HG03064 (cell line): ENCODE results near the gene GALNT17.
"Not testable (repeated sequence)": the region's sequence is repeated elsewhere in the genome, so short reads cannot be mapped to it uniquely, and the experiment has no call there.

Experiments
- ATAC-seq: cut with Tn5 transposase; IDR thresholded peaks from one replicate; pipeline ENCODE4 v1.9.1; 2021; ENCODE audit warnings: low read depth; ENCODE audit not compliant: unreplicated experiment

Gene GALNT17

DNA sequence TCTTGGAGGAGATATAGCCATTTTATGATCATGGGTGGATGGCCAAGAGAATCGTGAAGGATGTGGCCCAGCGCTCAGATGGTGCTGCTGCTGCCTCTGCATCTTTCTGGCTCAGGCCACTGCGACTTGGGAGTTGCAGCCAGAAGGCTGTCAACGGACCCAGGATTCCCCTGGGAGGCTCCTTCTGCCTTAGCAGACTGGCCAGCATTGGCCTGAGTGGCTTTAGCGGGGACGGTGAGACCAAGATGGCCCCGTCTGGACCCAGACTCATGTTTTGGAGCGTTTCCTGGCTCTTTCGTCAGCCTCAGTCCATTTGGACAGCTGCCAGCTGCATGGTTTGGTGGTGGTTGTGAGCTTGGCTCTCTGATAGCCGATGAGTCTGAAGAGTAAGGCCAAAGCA lies 97.2 kb downstream of the GALNT17 start:
- ATAC-seq: no peak

DNA sequence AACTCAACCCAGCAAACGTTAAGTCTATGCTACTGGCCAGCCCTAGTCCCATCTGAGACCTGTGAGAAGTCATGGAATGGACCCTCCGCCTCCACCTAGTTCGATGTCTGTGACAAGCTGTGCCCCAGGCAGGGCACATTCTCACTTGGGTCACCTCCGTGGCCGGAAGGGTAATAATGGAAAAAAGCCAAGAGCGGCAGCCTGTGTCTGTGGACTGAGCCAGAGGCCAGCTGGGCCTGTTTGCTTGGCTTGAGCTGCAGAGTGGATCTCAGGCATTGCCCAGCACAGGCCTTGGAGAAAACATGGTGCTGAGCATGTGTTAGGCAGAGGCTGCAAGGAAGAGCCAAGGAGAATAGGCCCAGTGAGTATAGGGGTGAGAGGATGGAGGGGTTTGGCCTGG lies 97.8 kb downstream of the GALNT17 start:
- no peak for ATAC-seq

DNA sequence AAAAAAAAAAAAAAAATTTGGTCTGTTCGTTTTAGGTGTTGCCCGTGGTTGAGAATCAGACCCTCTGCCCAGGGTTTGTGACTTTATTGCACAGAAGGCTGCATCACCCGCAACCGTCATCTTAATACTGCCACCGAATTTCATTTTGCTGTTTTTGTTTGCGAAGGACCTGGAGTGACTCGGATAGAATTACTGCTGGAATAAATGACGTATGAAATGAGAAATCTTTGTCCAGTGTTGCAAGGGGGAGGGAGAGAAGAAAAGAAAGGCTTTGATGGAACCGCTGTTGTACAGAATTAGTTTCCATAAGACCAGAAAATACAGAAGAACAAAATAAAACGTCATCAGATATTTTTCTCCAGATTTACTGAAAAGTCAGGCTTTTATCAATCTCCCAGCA lies 103.3 kb downstream of the GALNT17 start:
- ATAC-seq: no peak

DNA sequence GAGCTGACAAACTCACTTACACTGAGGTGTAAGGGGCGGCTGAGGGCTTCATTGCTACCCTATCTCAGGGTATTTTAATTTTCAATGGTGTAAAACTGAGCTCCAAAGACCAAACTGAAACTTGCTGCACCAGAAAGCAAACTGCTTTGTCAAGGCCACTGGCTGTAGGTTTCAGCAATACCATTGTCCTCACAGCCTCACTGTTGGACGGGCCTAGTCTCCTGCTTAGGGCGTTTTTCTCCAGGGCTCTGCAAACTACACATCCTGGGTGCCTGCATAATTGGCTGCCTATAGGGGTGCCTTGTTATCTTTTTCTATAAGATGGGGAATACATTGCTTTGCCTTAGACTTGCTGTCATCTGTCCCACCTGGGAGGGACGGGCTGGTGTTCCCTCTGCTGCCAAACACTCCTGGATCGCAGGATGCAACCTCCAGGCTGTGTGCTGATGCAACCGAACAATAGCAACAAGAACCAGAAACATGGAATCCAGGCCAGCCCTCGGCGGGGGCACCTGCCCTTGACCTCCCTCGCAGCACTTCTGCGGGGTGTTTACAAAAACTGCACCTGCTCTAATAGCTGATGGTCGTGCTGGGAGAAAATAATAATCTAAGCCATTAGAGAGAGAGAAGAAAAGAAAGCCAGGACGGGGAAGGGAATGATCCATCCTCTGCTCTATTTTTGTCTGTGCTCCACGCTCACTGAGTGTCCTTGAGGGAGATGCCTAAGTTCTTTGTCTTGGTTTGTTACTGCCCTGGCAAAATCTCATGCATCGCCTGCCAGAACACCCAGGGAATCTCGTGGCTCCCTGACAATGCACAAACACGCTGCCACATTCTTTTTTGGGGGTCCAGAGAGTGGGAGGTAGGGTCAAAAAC lies 104.5 kb downstream of the GALNT17 start:
- no peak for ATAC-seq

DNA sequence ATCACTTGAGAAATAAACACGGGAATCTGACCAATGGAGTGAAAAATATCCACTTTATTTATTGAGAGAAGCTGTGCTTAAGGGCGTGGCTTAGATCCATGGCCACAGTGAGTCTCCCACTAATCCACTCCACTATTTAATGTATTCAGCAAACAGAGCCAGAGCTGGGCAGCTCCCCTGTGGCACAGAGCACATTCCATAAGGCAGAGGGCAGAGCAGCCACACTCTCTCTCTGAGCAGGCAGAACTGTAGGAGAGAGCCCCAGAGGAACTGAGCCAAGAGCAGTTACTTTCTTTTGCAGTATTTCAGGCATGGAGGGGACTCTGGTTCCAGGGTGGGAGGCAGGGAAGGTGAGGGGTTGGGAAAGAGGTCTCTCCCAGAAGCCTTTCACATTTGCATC lies 106.0 kb downstream of the GALNT17 start:
- ATAC-seq: no peak

DNA sequence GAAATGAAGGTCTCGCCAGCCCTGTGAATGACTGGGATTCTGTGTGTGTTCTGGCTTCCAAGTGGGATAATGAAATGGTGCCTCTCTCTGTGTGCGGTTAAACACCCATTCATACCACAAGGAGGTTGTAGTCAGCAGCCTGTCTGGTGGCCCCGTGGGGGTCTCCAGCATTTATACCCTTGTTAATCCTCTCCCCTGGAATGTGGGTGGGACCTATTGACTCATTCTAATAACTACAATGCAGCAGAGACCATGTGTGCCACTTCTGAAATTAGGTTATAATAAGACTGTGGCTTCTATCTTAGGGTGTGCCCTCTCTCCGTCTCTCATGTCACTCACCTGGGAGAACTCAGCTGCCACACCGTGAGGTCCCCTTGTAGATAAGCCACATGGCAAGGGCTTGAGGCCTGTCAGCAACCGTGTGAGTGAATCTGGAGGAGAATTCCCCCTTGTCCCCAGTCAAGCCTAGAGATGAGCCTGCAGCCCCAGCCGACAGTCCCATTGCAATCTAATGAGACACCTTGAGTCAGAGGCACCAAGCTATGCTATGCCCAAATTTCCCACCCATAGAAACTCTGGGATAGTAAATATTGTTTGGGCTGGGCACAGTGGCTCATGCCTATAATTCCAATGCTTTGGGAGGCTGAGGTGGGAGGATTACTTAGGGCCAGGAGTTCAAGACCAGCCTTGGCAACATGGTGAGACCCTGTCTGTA lies 106.8 kb downstream of the GALNT17 start:
- no peak for ATAC-seq

DNA sequence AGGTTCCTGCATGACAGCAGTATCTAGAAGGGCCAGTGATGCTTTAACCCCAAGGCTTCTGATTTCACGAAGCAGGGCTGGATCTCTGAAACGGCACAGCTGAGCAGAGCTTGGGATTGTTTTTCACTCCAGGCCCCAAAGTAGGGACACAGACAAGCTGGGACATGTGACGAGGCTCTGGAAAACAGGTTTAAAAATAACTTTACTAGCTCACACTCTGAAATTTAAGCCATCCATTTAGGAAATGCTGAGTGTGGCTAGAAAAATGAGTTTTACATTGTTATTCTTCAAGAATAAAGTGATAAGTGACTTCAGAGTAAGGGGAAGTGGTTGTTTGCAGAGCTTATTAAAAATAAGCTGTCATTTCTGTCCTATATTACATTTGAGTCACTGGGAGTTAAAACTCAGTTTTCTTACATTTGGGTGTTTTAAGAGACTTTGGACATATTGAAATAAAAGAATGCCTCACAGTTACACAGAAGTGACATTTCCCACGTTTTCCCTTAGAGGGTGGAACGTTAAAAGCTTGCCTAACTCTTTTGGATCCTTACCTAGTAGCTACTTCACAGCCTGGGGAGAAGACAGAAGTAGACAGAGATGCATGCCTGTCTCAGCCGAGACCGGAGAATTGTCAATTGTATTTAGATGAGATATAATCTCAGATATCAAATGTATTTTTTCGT lies 107.8 kb downstream of the GALNT17 start:
- no peak for ATAC-seq

DNA sequence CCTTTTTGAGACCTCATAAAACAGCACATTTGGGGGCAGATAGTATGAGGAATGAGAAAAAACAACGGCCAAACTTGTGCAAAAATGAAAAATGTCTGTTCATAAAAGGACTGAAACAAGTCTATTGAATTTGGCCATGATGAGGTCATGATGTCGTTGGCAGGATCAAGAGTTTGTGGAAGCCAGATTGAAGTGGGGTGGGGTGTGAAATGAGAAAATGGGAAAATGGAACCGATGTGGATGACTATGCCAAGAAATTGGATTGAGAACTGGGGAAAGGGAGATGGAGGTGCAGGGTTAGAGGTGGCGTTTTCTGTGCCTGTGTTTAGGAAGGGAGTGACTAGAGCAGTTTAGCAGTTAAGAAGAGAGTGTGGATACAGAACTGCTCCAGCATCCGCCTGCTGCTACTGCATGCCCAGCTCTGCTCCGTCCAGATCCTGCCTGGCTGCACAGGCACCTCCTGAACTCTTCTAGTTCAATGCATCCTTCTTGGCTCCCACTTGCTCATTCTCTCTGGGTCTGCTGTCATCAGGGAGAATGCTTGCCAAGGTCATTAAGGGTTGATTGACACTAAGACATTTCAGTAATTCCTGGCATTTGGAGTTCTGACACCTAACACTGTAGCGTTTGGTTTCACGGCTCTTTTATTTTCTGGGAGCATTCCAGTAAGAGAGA lies 111.9 kb downstream of the GALNT17 start:
- no peak for ATAC-seq

DNA sequence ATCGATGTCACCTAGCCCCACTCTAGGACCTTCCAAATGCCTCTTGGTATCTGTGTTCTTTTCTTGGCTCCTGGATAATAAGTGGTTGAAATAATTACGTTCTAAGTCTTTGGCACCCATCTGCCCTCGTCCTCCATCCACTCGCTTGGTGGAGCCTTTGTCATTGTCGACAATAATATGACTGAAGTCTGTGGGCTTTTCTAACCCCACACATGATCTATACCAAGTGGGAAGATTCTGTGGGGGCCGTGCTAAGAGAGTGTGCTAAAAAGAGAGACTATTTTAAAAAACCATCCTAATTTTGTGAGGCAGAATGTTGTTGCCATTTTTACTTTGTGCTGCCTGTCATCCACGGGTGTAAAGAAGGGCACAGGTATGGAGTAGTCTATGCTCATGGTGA lies 113.1 kb downstream of the GALNT17 start:
- ATAC-seq: no peak

DNA sequence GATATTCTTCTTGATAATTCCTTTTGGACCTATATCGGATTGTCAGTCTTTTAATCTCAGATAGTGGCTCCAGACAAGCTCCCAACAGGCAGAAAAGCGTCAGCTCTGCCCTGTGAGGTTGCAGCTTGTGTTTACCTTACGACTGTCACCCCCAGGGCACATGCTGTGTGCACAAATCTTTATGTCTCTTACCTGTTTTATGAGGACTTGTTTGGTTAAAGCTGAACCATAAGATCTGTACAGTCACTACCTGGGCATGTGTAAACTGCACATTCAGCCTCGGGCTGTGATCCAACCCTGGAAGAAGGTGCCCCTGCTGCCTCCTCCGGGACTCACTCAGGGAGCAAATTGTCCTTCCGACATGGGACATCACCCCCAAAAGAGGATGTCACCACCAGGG lies 119.8 kb downstream of the GALNT17 start:
- ATAC-seq: no peak

DNA sequence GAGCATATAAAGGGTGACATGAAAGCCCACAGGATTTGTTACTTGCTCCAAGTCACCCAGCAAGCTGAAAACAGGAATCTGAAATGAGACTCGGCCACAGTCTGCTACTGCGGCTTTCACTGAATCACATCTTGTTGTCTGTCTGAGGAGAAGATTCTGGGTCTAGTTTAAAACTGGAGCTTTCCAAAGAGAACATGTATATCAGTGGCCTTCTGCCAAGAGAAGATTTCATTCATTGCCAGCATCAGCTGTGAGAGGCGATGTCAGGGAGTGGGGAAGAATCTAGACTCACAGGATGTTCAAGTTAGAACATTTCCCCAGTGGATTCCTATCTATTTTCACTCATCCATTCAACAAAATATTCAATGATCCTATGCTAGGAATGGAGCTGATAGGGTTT lies 122.8 kb downstream of the GALNT17 start:
- no peak for ATAC-seq

DNA sequence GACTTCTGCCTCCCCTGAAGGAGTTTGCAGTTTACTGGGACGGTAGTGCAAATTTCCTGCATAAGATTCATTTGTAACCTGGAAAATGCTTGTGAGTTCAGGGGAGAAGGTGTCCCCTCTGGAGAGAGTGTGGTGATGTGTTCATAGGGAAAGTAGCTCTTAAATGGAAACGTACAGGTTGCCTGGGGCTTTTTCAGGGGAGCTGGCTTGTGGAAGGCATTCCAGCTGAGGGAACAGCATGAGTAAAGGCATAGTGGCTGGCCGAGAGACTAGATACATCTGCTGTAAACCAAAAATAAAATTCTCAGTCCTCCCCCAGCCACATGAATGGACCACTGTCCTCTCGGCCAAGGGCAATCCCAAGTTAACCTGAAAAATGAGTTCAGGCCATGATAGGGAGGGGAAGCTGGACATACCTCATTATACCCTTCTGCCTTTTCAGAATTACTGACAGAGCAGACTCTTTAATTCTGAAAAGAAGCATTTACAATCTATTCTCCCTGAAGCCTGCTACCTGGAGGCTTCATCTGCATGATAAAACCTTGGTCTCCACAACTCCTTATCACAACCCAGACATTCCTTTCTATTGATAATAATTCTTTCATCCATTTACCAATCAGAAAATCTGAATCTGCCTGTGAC lies 123.7 kb downstream of the GALNT17 start:
- ATAC-seq: no peak

DNA sequence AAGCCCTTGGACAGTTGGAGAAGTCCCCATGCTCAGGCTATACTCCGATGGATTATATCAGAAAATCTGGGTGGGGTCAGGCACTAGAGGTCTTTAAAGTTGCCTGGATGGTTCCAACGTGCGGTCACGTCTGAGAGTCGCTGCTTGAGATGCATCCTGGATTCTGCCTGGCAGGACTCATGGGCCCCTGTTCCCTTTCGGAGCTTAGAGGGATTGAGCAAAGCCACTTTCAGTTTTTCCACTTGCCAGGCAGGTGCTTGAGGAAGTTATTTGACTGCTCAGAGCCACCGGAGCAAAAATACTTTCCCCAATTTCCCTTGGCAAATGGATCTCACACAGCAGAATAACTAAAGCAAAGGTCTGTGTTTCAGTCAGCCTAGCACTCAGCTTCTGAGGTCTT lies 129.1 kb downstream of the GALNT17 start:
- no peak for ATAC-seq

DNA sequence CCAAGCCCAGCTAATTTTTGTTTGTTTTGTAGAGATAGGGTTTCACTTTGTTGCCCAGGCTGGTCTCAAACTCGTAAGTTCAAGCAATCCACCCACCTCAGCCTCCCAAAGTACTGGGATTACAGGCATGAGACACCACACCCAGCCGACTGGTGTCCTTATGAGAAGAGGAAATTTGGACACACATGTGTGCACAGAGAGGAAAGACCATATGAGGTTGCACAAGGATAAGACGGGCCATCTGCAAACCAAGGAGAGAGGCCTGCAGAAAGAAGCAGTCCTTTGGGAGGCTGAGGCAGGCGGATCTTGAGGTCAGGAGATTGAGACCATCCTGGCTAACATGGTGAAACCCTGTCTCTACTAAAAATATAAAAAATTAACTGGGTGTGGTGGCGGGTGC lies 130.9 kb downstream of the GALNT17 start:
- ATAC-seq: not testable (repeated sequence)

DNA sequence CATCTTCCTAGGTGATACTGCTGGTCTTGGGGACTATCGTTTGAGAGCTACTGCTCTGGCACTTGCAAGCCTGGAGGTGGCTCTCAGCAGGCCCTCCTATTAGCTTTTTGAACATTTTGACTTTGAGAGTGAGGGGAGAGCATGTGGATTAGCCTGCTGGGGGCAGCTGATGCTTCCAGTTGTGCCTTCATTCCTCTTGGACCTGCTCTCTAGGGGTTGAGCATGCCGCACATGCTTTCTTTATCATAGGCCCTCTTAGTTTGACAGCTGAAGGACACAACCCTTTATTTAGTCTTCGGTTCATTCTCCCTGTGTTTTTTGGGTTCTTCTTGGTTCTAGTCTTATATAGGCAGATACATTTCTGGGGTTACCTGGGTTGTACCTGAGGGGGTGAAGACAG lies 132.1 kb downstream of the GALNT17 start:
- no peak for ATAC-seq

DNA sequence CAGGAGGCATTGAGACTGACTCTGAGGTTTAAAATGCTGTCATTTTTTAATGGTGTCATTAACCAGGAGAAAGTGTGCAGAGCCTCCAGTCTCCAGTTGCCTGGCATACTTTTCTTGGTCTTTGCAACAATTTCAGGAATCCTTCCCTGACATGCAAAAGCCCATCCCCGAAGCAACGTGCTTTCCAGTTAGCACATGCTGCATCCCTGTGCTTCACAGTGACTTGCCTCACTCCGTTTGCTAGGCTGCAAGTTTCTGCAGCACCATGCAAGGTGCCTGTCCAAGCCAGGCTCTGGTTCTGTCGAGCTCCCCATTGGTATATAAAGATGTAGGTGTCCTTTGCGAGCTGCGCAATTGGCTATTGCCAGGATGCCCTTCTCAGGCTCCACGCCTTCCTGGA lies 135.0 kb downstream of the GALNT17 start:
- ATAC-seq: no peak

DNA sequence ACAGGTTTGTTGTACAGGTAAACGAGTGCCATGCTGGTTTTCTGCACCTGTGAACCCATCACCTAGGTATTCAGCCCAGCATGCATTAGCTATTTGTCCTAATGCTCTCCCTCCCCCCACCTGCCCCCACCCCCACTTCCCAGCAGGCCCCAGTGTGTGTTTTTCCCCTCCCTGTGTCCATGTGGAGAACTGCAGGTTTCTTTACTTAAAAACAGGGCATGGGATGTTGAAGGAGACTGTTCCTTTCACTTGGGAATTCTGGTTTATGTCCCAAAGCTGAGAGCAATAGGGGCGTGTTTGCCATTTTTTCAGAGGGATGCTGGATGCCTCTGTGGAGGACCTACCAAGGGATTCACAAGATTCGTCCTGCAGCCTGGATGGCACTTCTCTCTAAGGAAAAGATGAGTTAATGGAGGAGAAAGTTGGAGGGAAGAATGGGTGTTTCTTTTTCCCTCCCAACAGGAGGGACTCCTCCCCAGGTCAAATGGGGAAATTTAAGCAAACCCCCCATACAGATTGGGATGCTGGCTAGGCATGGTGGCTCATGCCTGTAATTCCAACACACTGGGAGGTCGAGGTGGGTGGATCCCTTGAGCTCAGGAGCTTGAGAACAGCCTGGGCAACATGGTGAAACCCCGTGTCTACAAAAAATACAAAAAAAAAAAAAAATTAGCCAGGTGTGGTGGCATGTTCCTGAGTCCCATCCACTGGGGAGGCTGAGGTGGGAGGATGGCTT lies 136.0 kb downstream of the GALNT17 start:
- ATAC-seq: no peak

DNA sequence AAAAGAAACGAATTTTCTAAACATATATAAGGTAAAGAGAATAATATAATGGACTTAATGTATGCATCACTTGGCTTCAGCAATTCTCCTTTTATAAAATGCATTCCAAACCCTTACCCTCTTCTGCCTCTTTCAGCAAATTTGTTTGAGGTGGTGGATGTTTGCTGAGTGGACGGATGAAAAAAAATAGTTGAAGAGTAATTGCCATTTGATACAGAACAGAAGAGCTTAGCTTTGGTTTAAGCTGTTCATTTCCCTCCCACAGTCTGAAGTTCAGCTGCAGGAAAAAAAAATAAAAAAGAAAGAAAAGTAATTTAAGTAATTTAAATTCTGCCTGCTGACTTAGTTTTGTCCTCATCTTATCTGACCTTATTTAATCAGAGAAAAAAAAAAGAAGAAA lies 138.6 kb downstream of the GALNT17 start:
- no peak for ATAC-seq

DNA sequence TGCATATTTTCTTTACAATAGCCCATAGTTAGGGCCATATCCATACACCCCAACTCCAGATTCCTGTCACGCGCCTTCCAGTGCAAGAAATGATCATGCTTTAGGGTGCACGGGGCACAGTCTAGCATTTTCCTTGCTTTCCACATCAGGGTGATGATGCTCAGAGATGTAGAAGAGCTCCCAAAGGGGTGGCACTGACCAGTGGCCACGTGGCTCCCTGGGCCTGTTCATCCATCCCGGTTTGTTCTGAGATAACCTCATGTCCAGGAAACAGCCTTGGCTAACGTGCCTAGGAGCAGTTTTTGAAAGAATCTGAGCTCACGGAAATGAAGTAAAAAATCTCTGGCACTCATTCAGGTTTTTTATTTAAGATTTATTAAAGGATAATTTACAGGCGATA lies 139.3 kb downstream of the GALNT17 start:
- no peak for ATAC-seq
